WTC11 (cell line): ENCODE results near the gene ARHGEF38. TPM values are rescaled to one million over a fixed set of nuclear protein-coding genes. Genes with fewer than 3 reads are reported as not detected.

ENCODE experiments used
- ATAC-seq: fragments of 200-7000 bp; cut with Tn5 transposase; 2 replicates; pipeline ENCODE4 v1.10.0; 2021; ENCODE audit warnings: mild to moderate bottlenecking, moderate library complexity
- CTCF ChIA-PET: fragments of 300-600 bp; sonication (Branson Sonifier 250); formaldehyde crosslinking; loops from one replicate; lab custom pipeline; 2021; ENCODE audit warnings: antibody characterized with exemption; lab: Charles Lee
- POLR2A ChIA-PET: fragments of 350-600 bp; sonication (Branson Sonifier 250); formaldehyde crosslinking; loops from one replicate; lab custom pipeline; 2021; ENCODE audit warnings: antibody characterized with exemption; lab: Charles Lee
- DNase-seq: peaks from one replicate; pipeline ENCODE4 v3.0.0; 2021; ENCODE audit warnings: low spot score
- H3K27ac Mint-ChIP-seq: 2 replicates; pipeline ENCODE4 v1.8.0; 2021; ENCODE audit warnings: mixed read lengths
- H3K27me3 Mint-ChIP-seq: 2 replicates; pipeline ENCODE4 v1.8.0; 2021; ENCODE audit warnings: low read depth, mild to moderate bottlenecking, moderate library complexity, mixed read lengths
- H3K36me3 Mint-ChIP-seq: 2 replicates; pipeline ENCODE4 v1.8.0; 2021; ENCODE audit warnings: mixed read lengths
- H3K4me1 Mint-ChIP-seq: 2 replicates; pipeline ENCODE4 v1.8.0; 2022; ENCODE audit warnings: mixed read lengths
- H3K4me3 Mint-ChIP-seq: 2 replicates; pipeline ENCODE4 v1.8.0; 2021; ENCODE audit warnings: mild to moderate bottlenecking, moderate library complexity, mixed read lengths
- H3K9me3 Mint-ChIP-seq: 2 replicates; pipeline ENCODE4 v1.8.0; 2021; ENCODE audit warnings: mixed read lengths
- CTCF ChIP-seq: fragments of 200-600 bp; IDR thresholded peaks from 2 replicates; pipeline ENCODE4 v1.8.0; 2022; ENCODE audit warnings: antibody characterized with exemption
- IRF2 ChIP-seq: sonication (generic); formaldehyde crosslinking; IDR thresholded peaks from 2 replicates; pipeline ENCODE4 v1.8.0; 2022; ENCODE audit warnings: low read depth, missing genetic modification reagents, borderline replicate concordance
- JAZF1 ChIP-seq: fragments of 250-450 bp; sonication (Bioruptor Pico); IDR thresholded peaks from 2 replicates; pipeline ENCODE4 v1.9.0; 2021; ENCODE audit warnings: moderate library complexity, mild to moderate bottlenecking, inconsistent platforms
- NR1H2 ChIP-seq: sonication (generic); formaldehyde crosslinking; IDR thresholded peaks from 2 replicates; pipeline ENCODE4 v1.9.0; 2021; ENCODE audit warnings: mild to moderate bottlenecking, moderate library complexity, missing genetic modification reagents
- RELA ChIP-seq: sonication (generic); formaldehyde crosslinking; IDR thresholded peaks from 2 replicates; pipeline ENCODE4 v1.8.1; 2022; ENCODE audit warnings: missing genetic modification reagents, mild to moderate bottlenecking, borderline replicate concordance
- RORB ChIP-seq: fragments of 250-450 bp; sonication (Bioruptor Pico); IDR thresholded peaks from 2 replicates; pipeline ENCODE4 v1.9.0; 2021; ENCODE audit warnings: mild to moderate bottlenecking
- USF2 ChIP-seq: sonication (generic); formaldehyde crosslinking; IDR thresholded peaks from 2 replicates; pipeline ENCODE4 v1.8.1; 2023; ENCODE audit warnings: mild to moderate bottlenecking, missing genetic modification reagents, moderate library complexity
- ZBTB43 ChIP-seq: sonication (generic); formaldehyde crosslinking; IDR thresholded peaks from 2 replicates; pipeline ENCODE4 v1.8.1; 2023; ENCODE audit warnings: mild to moderate bottlenecking, missing genetic modification reagents
- ZNF121 ChIP-seq: sonication (generic); formaldehyde crosslinking; IDR thresholded peaks from 2 replicates; pipeline ENCODE4 v1.8.0; 2023; ENCODE audit warnings: missing genetic modification reagents
- ZNF263 ChIP-seq: sonication (generic); formaldehyde crosslinking; IDR thresholded peaks from 2 replicates; pipeline ENCODE4 v1.8.1; 2022; ENCODE audit warnings: low read depth, mild to moderate bottlenecking, moderate library complexity, missing genetic modification reagents
- ZNF281 ChIP-seq: sonication (generic); formaldehyde crosslinking; IDR thresholded peaks from 2 replicates; pipeline ENCODE4 v1.8.0; 2023; ENCODE audit warnings: mild to moderate bottlenecking, missing genetic modification reagents
- ZNF317 ChIP-seq: sonication (generic); formaldehyde crosslinking; IDR thresholded peaks from 2 replicates; pipeline ENCODE4 v1.8.1; 2023; ENCODE audit warnings: low read depth, mild to moderate bottlenecking, moderate library complexity, missing genetic modification reagents, borderline replicate concordance
- ZNF512 ChIP-seq: sonication (generic); formaldehyde crosslinking; IDR thresholded peaks from 2 replicates; pipeline ENCODE4 v1.8.1; 2022; ENCODE audit warnings: missing genetic modification reagents, borderline replicate concordance
- total RNA-seq: library from RNA; stranded (reverse); gene quantifications from 3 replicates; pipeline ENCODE4 v1.2.3, GENCODE V29; 2021

Gene ARHGEF38
- total RNA-seq, 1 experiment from 2014 or later, result not detected

GRCh38 chr4:105586638-105587328, 34.4 kb downstream of the ARHGEF38 start (continued):
- TF ChIP-seq CTCF (no peak), ZNF317 (CRISPR knock-in tag) (no peak), ZBTB43 (no peak), JAZF1 (CRISPR knock-in tag) (no peak)

- ATAC-seq (no peak), DNase-seq (no peak)
- no peaks in the 10 kb centered on the region for H3K9me3 Mint-ChIP-seq
- no peak overlapping the region for H3K27ac Mint-ChIP-seq
- TF ChIP-seq RELA, result no peak
- no peak for TF ChIP-seq ZNF121 (CRISPR knock-in tag)
- TF ChIP-seq ZNF281, result no peak
- no peak for TF ChIP-seq NR1H2 (CRISPR knock-in tag)
- TF ChIP-seq RORB (CRISPR knock-in tag), result no peak
- H3K36me3 Mint-ChIP-seq, result no peaks in the 10 kb centered on the region
- no peak overlapping the region for H3K4me3 Mint-ChIP-seq
- ChIA-PET CTCF (no interaction called here), POLR2A (no interaction called here)
- peaks cover 3% of the 10 kb centered on the region for H3K27me3 Mint-ChIP-seq
- H3K4me1 Mint-ChIP-seq, result peaks cover 7% of the 10 kb centered on the region
Observed at GRCh38 chr4:105587841-105588240, 35.4 kb downstream of the ARHGEF38 start.

GRCh38 chr4:105588252-105588651, 35.8 kb downstream of the ARHGEF38 start:
- ChIA-PET POLR2A (no interaction called here), CTCF (no interaction called here)
- Mint-ChIP-seq H3K27ac (no peak overlapping the region), H3K4me1 (peaks cover 7% of the 10 kb centered on the region), H3K27me3 (peaks cover 3% of the 10 kb centered on the region), H3K36me3 (no peaks in the 10 kb centered on the region), H3K9me3 (no peaks in the 10 kb centered on the region), H3K4me3 (no peak overlapping the region)
- ATAC-seq (no peak), DNase-seq (no peak)
- no peak for TF ChIP-seq ZNF512
- no peak for TF ChIP-seq ZNF263
- no peak for TF ChIP-seq USF2 (CRISPR knock-in tag)
- TF ChIP-seq IRF2 (CRISPR knock-in tag), result no peak
